Measurements from ENCODE around the gene ITGB3.
"Not testable (repeated sequence)": the region's sequence is repeated elsewhere in the genome, so short reads cannot be mapped to it uniquely, and the experiment has no call there.

ITGB3 gene

GRCh38 chr17:47222047-47222446 lies 31.6 kb upstream of the ITGB3 start:
- Histone ChIP-seq H3K9me3 (ENCODE audit: control extremely low read depth in 1 of 5, control insufficient read depth in 4 of 5, insufficient read depth in 2 of 5, low read depth in 1 of 5, low read length in 4 of 5) (peaks cover 0 to 6% (median 5%) of the 10 kb centered on the region in 5 experiments), H3K27ac (ENCODE audit: insufficient read depth in 1 of 2, low read depth in 1 of 2, low read length in 2 of 2, poor library complexity in 1 of 2, severe bottlenecking in 2 of 2) (no peak overlapping the region), H3K4me3 (ENCODE audit: control insufficient read depth in 1 of 7, extremely low read depth in 1 of 7, insufficient read depth in 4 of 7, low read depth in 2 of 7, low read length in 6 of 7) (no peak overlapping the region), H3K4me1 (ENCODE audit: control extremely low read depth in 1 of 4, control insufficient read depth in 4 of 4, insufficient read depth in 4 of 4, low read length in 3 of 4) (peaks cover 9 to 63% (median 44%) of the 10 kb centered on the region in 4 experiments), H3K27me3 (replicated peaks in 2 of 5; ENCODE audit: control insufficient read depth in 4 of 5, insufficient read depth in 5 of 5, low read length in 4 of 5) (no peaks in the 10 kb centered on the region), H3K36me3 (ENCODE audit: control insufficient read depth in 4 of 4, insufficient read depth in 4 of 4, low read length in 3 of 4) (no peaks in the 10 kb centered on the region)
- DNase-seq = no peak
- ChIA-PET CTCF (interaction anchor here (1.4 kb wide), 1 partner anchor 16 kb away, joined by 3 read pairs; no protein-coding TSS in a partner anchor), POLR2A (no interaction called here)
- WGBS (ENCODE audit: insufficient coverage) = 92% methylated on average over 4 of the region's 4 CpGs

GRCh38 chr17:47223007-47223406 lies 30.6 kb upstream of the ITGB3 start:
- Histone ChIP-seq H3K9me3 (ENCODE audit: control extremely low read depth in 1 of 5, control insufficient read depth in 4 of 5, insufficient read depth in 2 of 5, low read depth in 1 of 5, low read length in 4 of 5) (peaks cover 0 to 6% (median 5%) of the 10 kb centered on the region in 5 experiments), H3K27ac (ENCODE audit: insufficient read depth in 1 of 2, low read depth in 1 of 2, low read length in 2 of 2, poor library complexity in 1 of 2, severe bottlenecking in 2 of 2) (no peak overlapping the region), H3K36me3 (ENCODE audit: control insufficient read depth in 4 of 4, insufficient read depth in 4 of 4, low read length in 3 of 4) (no peaks in the 10 kb centered on the region), H3K27me3 (replicated peaks in 2 of 5; ENCODE audit: control insufficient read depth in 4 of 5, insufficient read depth in 5 of 5, low read length in 4 of 5) (no peaks in the 10 kb centered on the region), H3K4me1 (ENCODE audit: control extremely low read depth in 1 of 4, control insufficient read depth in 4 of 4, insufficient read depth in 4 of 4, low read length in 3 of 4) (peaks cover 9 to 60% (median 41%) of the 10 kb centered on the region in 4 experiments), H3K4me3 (ENCODE audit: control insufficient read depth in 1 of 7, extremely low read depth in 1 of 7, insufficient read depth in 4 of 7, low read depth in 2 of 7, low read length in 6 of 7) (no peak overlapping the region)
- ChIA-PET POLR2A (no interaction called here), CTCF (no interaction called here)
- DNase-seq = no peak
- 91% methylated on average over 1 of the region's 3 CpGs for WGBS (ENCODE audit: insufficient coverage)

GRCh38 chr17:47223460-47223859 lies 30.2 kb upstream of the ITGB3 start:
- CTCF ChIA-PET = no interaction called here
- POLR2A ChIA-PET = no interaction called here
- no peaks in the 10 kb centered on the region for H3K27me3 ChIP-seq (replicated peaks in 2 of 5; ENCODE audit: control insufficient read depth in 4 of 5, insufficient read depth in 5 of 5, low read length in 4 of 5)
- no peak overlapping the region for H3K4me3 ChIP-seq (ENCODE audit: control insufficient read depth in 1 of 7, extremely low read depth in 1 of 7, insufficient read depth in 4 of 7, low read depth in 2 of 7, low read length in 6 of 7)
- H3K27ac ChIP-seq (ENCODE audit: insufficient read depth in 1 of 2, low read depth in 1 of 2, low read length in 2 of 2, poor library complexity in 1 of 2, severe bottlenecking in 2 of 2) = no peak overlapping the region
- 100% methylated on average over 2 of the region's 5 CpGs for whole genome bisulfite sequencing (ENCODE audit: insufficient coverage)
- DNase-seq = no peak
- H3K36me3 ChIP-seq (ENCODE audit: control insufficient read depth in 4 of 4, insufficient read depth in 4 of 4, low read length in 3 of 4) = no peaks in the 10 kb centered on the region
- H3K4me1 ChIP-seq (ENCODE audit: control extremely low read depth in 1 of 4, control insufficient read depth in 4 of 4, insufficient read depth in 4 of 4, low read length in 3 of 4) = peaks cover 9 to 56% (median 36%) of the 10 kb centered on the region in 4 experiments
- peaks cover 0 to 6% (median 5%) of the 10 kb centered on the region in 5 experiments for H3K9me3 ChIP-seq (ENCODE audit: control extremely low read depth in 1 of 5, control insufficient read depth in 4 of 5, insufficient read depth in 2 of 5, low read depth in 1 of 5, low read length in 4 of 5)

GRCh38 chr17:47224077-47224476 lies 29.6 kb upstream of the ITGB3 start:
- CTCF ChIA-PET; DNase-seq; H3K27ac ChIP-seq (ENCODE audit: insufficient read depth in 1 of 2, low read depth in 1 of 2, low read length in 2 of 2, poor library complexity in 1 of 2, severe bottlenecking in 2 of 2): not testable (repeated sequence)

GRCh38 chr17:47224966-47225365 lies 28.7 kb upstream of the ITGB3 start:
- Histone ChIP-seq H3K27ac (ENCODE audit: insufficient read depth in 1 of 2, low read depth in 1 of 2, low read length in 2 of 2, poor library complexity in 1 of 2, severe bottlenecking in 2 of 2) (no peak overlapping the region), H3K9me3 (ENCODE audit: control extremely low read depth in 1 of 5, control insufficient read depth in 4 of 5, insufficient read depth in 2 of 5, low read depth in 1 of 5, low read length in 4 of 5) (peaks cover 0 to 6% (median 5%) of the 10 kb centered on the region in 5 experiments), H3K4me3 (ENCODE audit: control insufficient read depth in 1 of 7, extremely low read depth in 1 of 7, insufficient read depth in 4 of 7, low read depth in 2 of 7, low read length in 6 of 7) (no peak overlapping the region), H3K36me3 (ENCODE audit: control insufficient read depth in 4 of 4, insufficient read depth in 4 of 4, low read length in 3 of 4) (no peaks in the 10 kb centered on the region), H3K27me3 (replicated peaks in 2 of 5; ENCODE audit: control insufficient read depth in 4 of 5, insufficient read depth in 5 of 5, low read length in 4 of 5) (no peaks in the 10 kb centered on the region), H3K4me1 (ENCODE audit: control extremely low read depth in 1 of 4, control insufficient read depth in 4 of 4, insufficient read depth in 4 of 4, low read length in 3 of 4) (peaks cover 3 to 45% (median 25%) of the 10 kb centered on the region in 4 experiments)
- no peak for DNase-seq
- CTCF ChIA-PET = interaction anchor here (0.8 kb wide), 1 partner anchor 91 kb away, joined by 3 read pairs; no protein-coding TSS in a partner anchor
- POLR2A ChIA-PET = no interaction called here
- WGBS (ENCODE audit: insufficient coverage) = 60% methylated on average over 1 of the region's 1 CpG

More at GRCh38 chr17:47224077-47224476, 29.6 kb upstream of the ITGB3 start:
- H3K4me3 ChIP-seq (ENCODE audit: control insufficient read depth in 1 of 7, extremely low read depth in 1 of 7, insufficient read depth in 4 of 7, low read depth in 2 of 7, low read length in 6 of 7); POLR2A ChIA-PET; H3K27me3 ChIP-seq (replicated peaks in 2 of 5; ENCODE audit: control insufficient read depth in 4 of 5, insufficient read depth in 5 of 5, low read length in 4 of 5); H3K9me3 ChIP-seq (ENCODE audit: control extremely low read depth in 1 of 5, control insufficient read depth in 4 of 5, insufficient read depth in 2 of 5, low read depth in 1 of 5, low read length in 4 of 5); H3K36me3 ChIP-seq (ENCODE audit: control insufficient read depth in 4 of 4, insufficient read depth in 4 of 4, low read length in 3 of 4): not testable (repeated sequence)
- peaks cover 9 to 50% (median 30%) of the 10 kb centered on the region in 4 experiments for H3K4me1 ChIP-seq (ENCODE audit: control extremely low read depth in 1 of 4, control insufficient read depth in 4 of 4, insufficient read depth in 4 of 4, low read length in 3 of 4)
- 100% methylated on average over 1 of the region's 2 CpGs for WGBS (ENCODE audit: insufficient coverage)

DNA sequence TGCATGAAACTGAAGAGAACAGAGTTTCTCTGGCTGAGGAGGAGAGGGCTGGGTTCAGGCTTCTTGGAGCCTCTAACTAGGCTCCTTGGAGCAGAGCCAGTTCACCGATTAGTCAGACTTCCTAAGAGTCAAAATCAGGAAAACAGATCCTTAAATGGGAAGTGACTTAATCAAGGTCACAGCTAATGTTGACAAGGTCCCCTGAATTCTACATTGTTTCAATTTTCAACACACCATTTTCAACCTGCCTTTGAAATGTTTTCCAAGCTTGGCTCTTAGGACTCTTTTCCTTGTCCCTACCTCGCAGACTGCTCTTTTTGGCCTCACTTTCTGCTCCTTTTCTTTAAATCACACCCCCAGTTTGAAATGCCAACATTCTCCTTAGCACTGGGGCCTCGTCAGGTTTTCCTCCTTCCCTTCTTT lies 28.2 kb upstream of the ITGB3 start:
- Histone ChIP-seq H3K27ac (ENCODE audit: insufficient read depth in 1 of 2, low read depth in 1 of 2, low read length in 2 of 2, poor library complexity in 1 of 2, severe bottlenecking in 2 of 2) (no peak overlapping the region), H3K4me1 (ENCODE audit: control extremely low read depth in 1 of 4, control insufficient read depth in 4 of 4, insufficient read depth in 4 of 4, low read length in 3 of 4) (peaks cover 0 to 43% (median 24%) of the 10 kb centered on the region in 4 experiments), H3K4me3 (ENCODE audit: control insufficient read depth in 1 of 7, extremely low read depth in 1 of 7, insufficient read depth in 4 of 7, low read depth in 2 of 7, low read length in 6 of 7) (no peak overlapping the region), H3K36me3 (ENCODE audit: control insufficient read depth in 4 of 4, insufficient read depth in 4 of 4, low read length in 3 of 4) (no peaks in the 10 kb centered on the region), H3K9me3 (ENCODE audit: control extremely low read depth in 1 of 5, control insufficient read depth in 4 of 5, insufficient read depth in 2 of 5, low read depth in 1 of 5, low read length in 4 of 5) (peaks cover 0 to 6% (median 5%) of the 10 kb centered on the region in 5 experiments), H3K27me3 (replicated peaks in 2 of 5; ENCODE audit: control insufficient read depth in 4 of 5, insufficient read depth in 5 of 5, low read length in 4 of 5) (no peaks in the 10 kb centered on the region)
- ChIA-PET CTCF (interaction anchor here (0.8 kb wide), 1 partner anchor 90 kb away, joined by 3 read pairs; no protein-coding TSS in a partner anchor), POLR2A (no interaction called here)
- 41% methylated on average over 2 of the region's 3 CpGs for WGBS (ENCODE audit: insufficient coverage)
- DNase-seq = no peak

DNA sequence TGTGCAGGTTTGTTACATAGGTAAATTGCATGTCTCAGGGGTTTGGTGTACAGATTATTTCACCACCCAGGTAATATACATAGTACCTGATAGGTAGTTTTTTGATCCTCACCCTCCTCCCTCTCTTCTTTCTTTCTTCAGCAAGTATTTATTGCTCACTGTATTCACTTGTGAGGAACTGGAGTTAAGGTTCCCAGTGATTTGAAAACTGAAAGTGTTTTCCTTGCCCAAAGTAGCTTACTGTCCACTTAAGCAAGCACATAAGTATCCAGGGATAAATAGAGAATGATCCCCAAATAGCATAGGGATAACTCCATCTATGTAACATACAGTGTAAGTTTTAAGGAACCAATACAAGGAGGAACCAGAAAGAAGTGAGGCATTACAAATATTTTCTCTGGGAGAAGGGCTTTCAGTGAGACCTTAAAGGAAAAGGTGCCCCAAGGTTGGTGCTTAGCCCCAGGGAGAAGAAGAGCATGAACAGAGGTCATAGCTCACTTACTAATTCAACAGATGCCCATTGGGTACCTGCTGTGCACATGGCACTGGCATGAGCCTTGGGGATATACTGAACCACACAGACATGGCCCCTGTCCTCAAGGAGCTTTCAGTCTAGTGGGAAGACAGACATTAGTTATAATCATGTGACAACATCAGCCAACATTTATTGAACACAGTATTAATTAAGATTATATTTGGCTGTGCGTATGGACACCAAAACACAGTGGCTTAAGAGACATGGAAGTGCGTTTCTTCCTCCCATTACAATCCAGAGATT lies 27.5 kb upstream of the ITGB3 start:
- ChIA-PET CTCF (interaction anchor here (0.9 to 1.1 kb wide), 2 partner anchors 75 to 90 kb away, joined by 3 read pairs; no protein-coding TSS in a partner anchor), POLR2A (no interaction called here)
- Histone ChIP-seq H3K27me3 (replicated peaks in 2 of 5; ENCODE audit: control insufficient read depth in 4 of 5, insufficient read depth in 5 of 5, low read length in 4 of 5) (no peaks in the 10 kb centered on the region), H3K36me3 (ENCODE audit: control insufficient read depth in 4 of 4, insufficient read depth in 4 of 4, low read length in 3 of 4) (no peaks in the 10 kb centered on the region), H3K4me3 (ENCODE audit: control insufficient read depth in 1 of 7, extremely low read depth in 1 of 7, insufficient read depth in 4 of 7, low read depth in 2 of 7, low read length in 6 of 7) (no peak overlapping the region), H3K4me1 (ENCODE audit: control extremely low read depth in 1 of 4, control insufficient read depth in 4 of 4, insufficient read depth in 4 of 4, low read length in 3 of 4) (peaks cover 0 to 36% (median 17%) of the 10 kb centered on the region in 4 experiments), H3K27ac (ENCODE audit: insufficient read depth in 1 of 2, low read depth in 1 of 2, low read length in 2 of 2, poor library complexity in 1 of 2, severe bottlenecking in 2 of 2) (no peak overlapping the region), H3K9me3 (ENCODE audit: control extremely low read depth in 1 of 5, control insufficient read depth in 4 of 5, insufficient read depth in 2 of 5, low read depth in 1 of 5, low read length in 4 of 5) (peaks cover 0 to 6% (median 5%) of the 10 kb centered on the region in 5 experiments)
- WGBS (ENCODE audit: insufficient coverage) = 86% methylated on average over 1 of the region's 2 CpGs
- no peak for DNase-seq

Data from common myeloid progenitor, CD34-positive (primary cell).